ENCODE data around the gene BTBD18. TPM values are rescaled to one million over a fixed set of nuclear protein-coding genes. Genes with fewer than 3 reads are reported as not detected.

BTBD18 gene
- total and polyA plus RNA-seq, 2 of the 13 experiments (the other 11 are each of a cell fraction or from before 2014, with no cell fraction given): not detected

GRCh38 chr11:57711414-57712255 is 40.0 kb downstream of the BTBD18 start, which contains the start of gene MED19:
Gene MED19, minus strand, starts transcription at chr11:57712215. Its CDS starts 36 bp downstream, at chr11:57712179.
- intact Hi-C loops (cut with micrococcal nuclease; ENCODE audit: unreplicated experiment): loop anchor here (1.0 to 2.0 kb wide), 3 partner anchors 44 to 89 kb away; no protein-coding TSS in a partner anchor
- Histone ChIP-seq H4K20me1 (ENCODE audit: insufficient read depth, low read length) (no peaks in the 10 kb centered on the region), H3K9ac (ENCODE audit: insufficient read depth, low read depth, low read length) (peak within 1 kb of the TSS; percentile 91), H3K36me3 (replicated peaks in 1 of 2; ENCODE audit: control insufficient read depth in 1 of 2, insufficient read depth in 2 of 2, low read length in 2 of 2) (no peaks in the 10 kb centered on the region; a peak in 1 of 5 replicates), H3K9me3 (ENCODE audit: low read length) (no peaks in the 10 kb centered on the region), H3K4me1 (ENCODE audit: insufficient read depth, low read length) (peaks cover 29% of the 10 kb centered on the region), H3K4me3 (replicated peaks in 1 of 3; ENCODE audit: insufficient read depth in 1 of 3, low read depth in 2 of 3, low read length in 3 of 3) (peak within 1 kb of the TSS; percentile 92 to 98 (median 92)), H3K27me3 (ENCODE audit: control insufficient read depth in 1 of 2, insufficient read depth in 2 of 2, low read length in 2 of 2) (no peaks in the 10 kb centered on the region; a peak in 1 of 5 replicates), H3K79me2 (ENCODE audit: insufficient read depth, low read length) (peaks cover 38% of the 10 kb centered on the region), H2AFZ (ENCODE audit: low read length) (no peak within 1 kb of the TSS), H3K27ac (ENCODE audit: extremely low read length, insufficient read depth, low read length) (peak within 1 kb of the TSS; percentile 82), H3K4me2 (ENCODE audit: low read depth, low read length) (peak within 1 kb of the TSS; percentile 94)
- BruUV-seq (replicated peaks): TSS peak; percentile 83
- 2% methylated on average over 32 of the region's 51 CpGs for WGBS (ENCODE audit: low lambda C conversion rate)
- in situ Hi-C loops (cut with HindIII; ENCODE audit: extremely low pct_ligation_motif_present, low pct_unique_long_range_greater_than_20kb): no loop called here
- DNase-seq (ENCODE audit: low spot score) (peak; percentile 93), ATAC-seq (peak; percentile 85), FAIRE-seq (peak; percentile 90)
- CTCF ChIA-PET (ENCODE audit: low intra/inter-chr PET ratio, low total read pairs): no interaction called here
- POLR2A ChIA-PET: interaction anchor here (0.6 to 1.9 kb wide), 17 partner anchors 9 to 346 kb away, joined by 3 to 14 read pairs (median 3); partner anchors contain the start of genes CTNND1, SELENOH and ZDHHC5
- TF ChIP-seq ZNF549 (CRISPR knock-in tag; IDR thresholded peaks at IDR 0.05) (no peak), ZXDC (CRISPR knock-in tag; IDR thresholded peaks at IDR 0.05) (no peak), PATZ1 (CRISPR knock-in tag; IDR thresholded peaks at IDR 0.05) (peak; percentile 55), NCOR1 (IDR thresholded peaks at IDR 0.05; ENCODE audit: borderline replicate concordance, low read length) (0 out of 2 replicates have a peak, but pooled peaks have one; percentile 32), ZNF512 (CRISPR knock-in tag; IDR thresholded peaks at IDR 0.05) (no peak), ETV6 (CRISPR knock-in tag; conservative IDR thresholded peaks at IDR 0.05) (0 out of 2 replicates have a peak, but pooled peaks have one; percentile 19), DNMT1 (CRISPR knock-in tag; IDR thresholded peaks at IDR 0.05) (no peak), HOXA5 (CRISPR knock-in tag; IDR thresholded peaks at IDR 0.05) (no peak; the same call in 1 of the 2 replicates), THAP11 (CRISPR knock-in tag; IDR thresholded peaks at IDR 0.05) (no peak), FOXP1 (IDR thresholded peaks at IDR 0.05) (no peak), FOXP1 (CRISPR knock-in tag; IDR thresholded peaks at IDR 0.05) (no peak), FOXA3 (CRISPR knock-in tag; IDR thresholded peaks at IDR 0.05) (no peak), ZBTB43 (CRISPR knock-in tag; conservative IDR thresholded peaks at IDR 0.05) (no peak), ZNF510 (CRISPR knock-in tag; IDR thresholded peaks at IDR 0.05; ENCODE audit: low read depth) (no peak), RBFOX2 (IDR thresholded peaks at IDR 0.05; ENCODE audit: low read depth, low read length) (peak; percentile 76)

All from HepG2 (cell line).